Activated CD8-positive, alpha-beta memory T cell treated with anti-CD3 and anti-CD28 coated beads for 4 hours (primary cell): ENCODE data around the gene PLCB1.

Source experiments
- DNase-seq, 2 donors: peaks; one replicate each; pipeline ENCODE4 v3.0.0-alpha.2; 2020; ENCODE audit warnings: low read depth in 2 of 2

PLCB1 gene

DNA sequence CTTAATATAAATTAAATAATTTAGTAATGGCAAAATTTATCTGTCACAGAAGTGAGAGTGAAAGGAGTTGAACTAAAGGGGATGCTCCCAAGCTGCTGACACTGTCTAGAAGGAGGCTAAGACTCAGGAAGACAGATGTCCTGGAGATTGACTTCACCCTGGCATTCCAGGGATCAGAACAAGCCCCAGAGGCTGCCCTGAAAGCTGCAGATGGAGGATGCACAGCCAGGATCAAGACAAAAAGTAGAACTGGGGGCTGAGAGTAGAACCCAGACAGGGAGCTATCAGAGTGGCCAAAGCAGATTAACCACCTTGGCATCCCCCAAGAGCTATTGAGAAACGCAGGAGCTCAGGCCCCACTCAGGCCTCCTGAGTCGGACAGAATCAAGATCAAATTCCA lies 747.6 kb downstream of the PLCB1 start:
- no peak for DNase-seq

DNA sequence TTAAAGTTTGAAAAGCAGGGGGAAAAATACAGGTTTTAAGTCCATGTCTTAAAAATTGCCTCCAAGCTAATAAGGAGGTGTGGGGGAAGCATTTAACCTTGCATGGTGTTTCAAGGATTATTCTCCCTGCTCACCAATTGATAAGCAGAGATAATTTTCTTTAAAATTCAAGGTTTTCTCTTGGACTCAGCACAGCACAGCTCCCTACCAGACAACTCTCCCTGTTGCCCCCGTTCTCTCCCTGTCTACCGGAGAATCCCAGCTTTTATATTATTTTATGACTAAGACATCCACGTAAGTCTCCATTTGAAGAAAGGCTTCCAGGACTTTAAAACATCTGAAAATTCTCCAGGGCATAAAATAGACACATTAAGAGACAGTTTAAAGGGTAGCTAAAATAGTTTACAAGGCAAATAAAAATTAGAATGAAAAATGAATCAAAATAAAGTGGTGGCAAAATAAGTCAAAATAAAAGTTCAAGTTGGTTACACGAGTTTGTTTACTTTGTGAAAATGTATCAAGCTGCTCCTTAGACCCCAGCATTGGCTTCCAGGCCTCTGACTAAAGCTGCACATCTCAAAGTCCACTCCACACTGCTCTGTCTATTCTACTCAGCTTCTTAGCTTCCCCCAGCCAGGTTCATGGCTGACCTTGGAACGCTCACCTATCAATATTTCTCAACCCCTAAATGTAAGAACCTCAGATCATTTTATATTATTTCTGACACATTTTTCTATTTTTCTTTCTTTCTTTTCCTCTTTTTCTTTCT lies 748.2 kb downstream of the PLCB1 start:
- DNase-seq: no peak

DNA sequence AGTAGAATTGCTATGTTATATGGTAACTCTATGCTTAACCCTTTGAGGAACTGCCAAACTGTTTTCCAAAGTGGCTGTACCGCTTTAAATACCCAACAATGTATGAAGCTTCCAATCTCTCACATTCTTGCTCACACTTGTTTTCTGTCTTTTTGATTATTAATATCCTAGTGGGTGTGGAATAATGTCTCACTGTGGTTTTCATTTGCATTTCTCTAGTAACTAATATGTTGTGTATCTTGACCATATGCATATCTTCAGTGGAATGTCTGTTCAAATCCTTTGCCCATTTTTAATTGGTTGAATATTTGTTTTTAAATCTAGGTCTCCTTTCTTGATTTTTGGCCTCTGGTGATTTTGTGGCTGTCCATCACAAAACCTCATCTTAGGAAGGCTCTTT lies 759.0 kb downstream of the PLCB1 start:
- DNase-seq: no peak

- no peak for DNase-seq
These were observed 763.4 kb downstream of the PLCB1 start for GRCh38 chr20:8895472-8895871.

- no peak for DNase-seq
These were observed 766.8 kb downstream of the PLCB1 start for GRCh38 chr20:8898823-8899222.

DNA sequence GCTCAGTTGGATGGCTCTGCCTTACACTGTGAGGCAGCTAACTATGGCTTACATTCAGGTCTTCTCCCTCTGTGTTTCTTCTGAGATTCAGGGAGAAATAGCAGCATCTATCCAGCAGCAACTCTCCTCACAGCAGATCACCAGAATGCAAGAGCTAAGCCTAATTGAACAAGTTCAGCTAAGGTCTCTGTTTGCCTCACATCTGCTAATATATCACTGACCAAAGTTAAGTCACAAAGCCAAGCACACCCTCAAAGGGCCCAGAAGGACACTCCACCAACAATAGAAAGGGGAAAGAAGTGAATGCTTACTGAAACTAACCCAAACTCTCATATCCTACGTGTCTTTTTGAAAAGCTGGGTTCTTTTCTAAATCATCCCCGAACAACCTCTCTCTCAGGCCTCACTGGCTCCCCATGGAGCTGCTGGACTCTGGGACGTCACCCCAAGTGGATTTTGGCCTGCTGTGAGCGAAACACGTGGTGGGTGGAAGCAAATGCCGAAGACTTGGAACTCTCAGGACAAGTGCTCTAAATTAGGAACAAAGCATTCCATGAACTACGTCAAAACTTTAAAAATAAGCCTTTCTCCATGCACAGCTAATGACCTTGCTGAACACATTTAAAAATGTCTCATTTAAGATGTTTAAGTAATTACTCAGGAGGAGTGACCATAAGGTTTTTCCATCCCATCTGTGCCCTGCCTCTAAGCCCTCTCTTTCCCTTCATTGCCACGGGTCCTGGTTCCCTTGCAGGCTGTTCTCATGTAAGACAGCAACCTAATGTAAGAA lies 769.4 kb downstream of the PLCB1 start:
- DNase-seq: no peak

GRCh38 chr20:8903655-8904605 lies 771.9 kb downstream of the PLCB1 start:
- DNase-seq: no peak

GRCh38 chr20:8909596-8909995 lies 777.5 kb downstream of the PLCB1 start:
- DNase-seq: no peak

DNA sequence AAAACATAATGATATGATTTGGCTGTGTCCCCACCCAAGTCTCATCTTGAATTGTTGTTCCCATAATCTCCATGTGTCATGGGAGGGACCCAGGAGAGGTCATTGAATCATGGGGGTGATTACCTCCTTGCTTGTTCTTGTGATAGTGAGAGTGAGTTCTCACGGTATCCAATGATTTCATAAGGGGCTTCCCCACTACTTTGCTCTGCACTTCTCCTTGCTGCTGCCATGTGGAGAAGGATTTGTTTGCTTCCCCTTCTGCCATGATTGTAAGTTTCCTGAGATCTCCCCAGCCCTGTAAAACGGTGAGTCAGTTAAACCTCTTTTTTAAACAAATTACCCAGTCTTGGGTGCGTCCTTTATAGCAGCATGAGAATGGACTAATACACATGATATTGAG lies 780.0 kb downstream of the PLCB1 start:
- DNase-seq: no peak

GRCh38 chr20:8912731-8913130 lies 780.7 kb downstream of the PLCB1 start:
- no peak for DNase-seq

DNA sequence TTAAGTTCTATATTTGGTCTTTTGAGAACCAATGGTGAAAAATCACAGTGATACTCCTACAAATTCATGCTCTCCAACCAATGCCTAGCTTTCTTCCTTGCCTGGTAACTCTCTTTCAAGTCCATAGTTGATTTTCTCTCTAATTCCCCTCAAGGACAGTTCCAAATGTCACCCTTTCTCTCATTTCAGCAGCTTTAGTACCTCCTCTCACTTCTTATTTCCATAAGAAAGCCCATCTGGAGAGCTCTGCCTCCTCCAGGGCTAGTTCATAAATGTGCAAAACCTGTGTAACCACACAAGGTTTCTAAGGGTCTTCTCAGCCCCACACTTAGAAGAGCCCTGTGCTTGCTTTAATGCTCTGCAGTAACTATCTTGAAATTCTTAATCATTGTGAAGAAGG lies 781.4 kb downstream of the PLCB1 start:
- DNase-seq: no peak

DNA sequence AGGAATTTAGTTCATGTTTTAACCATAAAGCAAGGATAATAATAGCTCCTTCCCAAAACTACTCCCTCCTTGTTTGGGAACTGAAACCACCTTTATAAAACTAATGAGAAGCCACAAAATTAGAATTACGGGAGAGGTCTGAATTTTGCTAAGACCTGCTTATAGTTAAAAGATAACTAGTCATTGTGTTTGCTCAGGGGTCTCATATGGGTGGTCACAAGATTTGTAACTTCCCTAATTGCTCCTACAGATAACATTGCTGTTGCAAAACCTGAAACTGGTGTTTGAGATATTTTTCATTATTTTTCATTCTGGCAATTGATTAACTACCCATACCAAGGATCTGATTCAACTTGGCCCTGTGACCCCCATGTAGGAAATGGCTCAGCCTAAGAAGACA lies 782.4 kb downstream of the PLCB1 start:
- DNase-seq: no peak

- no peak for DNase-seq
These were observed 785.0 kb downstream of the PLCB1 start for GRCh38 chr20:8917084-8917483.

- DNase-seq: no peak
These were observed 786.1 kb downstream of the PLCB1 start for GRCh38 chr20:8918145-8918544.

DNA sequence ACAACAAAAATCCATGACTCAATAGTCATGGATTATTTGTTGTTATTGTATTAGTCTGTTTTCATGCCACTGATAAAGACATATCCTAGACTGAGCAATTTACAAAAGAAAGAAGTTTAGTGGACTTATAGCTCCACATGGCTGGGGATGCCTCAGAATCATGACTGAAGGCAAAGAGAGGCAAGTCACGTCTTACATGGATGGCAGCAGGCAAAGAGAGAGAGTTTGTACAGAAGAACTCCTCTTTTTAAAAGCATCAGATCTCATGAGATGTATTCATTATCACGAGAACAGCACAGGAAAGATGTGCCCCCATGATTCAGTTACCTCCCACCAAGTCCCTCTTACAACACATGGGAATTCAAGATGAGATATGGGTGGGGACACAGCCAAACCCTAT lies 792.5 kb downstream of the PLCB1 start:
- no peak for DNase-seq

DNA sequence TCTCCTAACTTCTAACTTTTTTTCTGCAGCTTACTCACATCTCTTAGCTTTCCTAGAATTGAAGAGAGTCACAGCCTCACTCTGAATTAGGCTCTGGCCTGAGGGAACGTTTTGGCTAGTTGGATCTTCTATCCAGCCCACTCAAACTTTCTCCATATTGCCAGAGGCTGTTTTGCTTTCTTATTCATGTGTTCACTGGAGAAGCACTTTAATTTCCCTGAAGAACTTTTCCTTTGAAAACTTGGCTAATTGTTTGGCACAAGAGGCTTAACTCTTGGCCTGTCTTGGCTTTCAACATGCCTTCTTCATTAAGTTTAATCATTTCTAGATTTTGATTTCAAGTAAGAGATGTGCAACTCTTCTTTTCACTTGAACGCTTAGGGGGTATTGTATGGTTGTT lies 798.7 kb downstream of the PLCB1 start:
- no peak for DNase-seq

DNA sequence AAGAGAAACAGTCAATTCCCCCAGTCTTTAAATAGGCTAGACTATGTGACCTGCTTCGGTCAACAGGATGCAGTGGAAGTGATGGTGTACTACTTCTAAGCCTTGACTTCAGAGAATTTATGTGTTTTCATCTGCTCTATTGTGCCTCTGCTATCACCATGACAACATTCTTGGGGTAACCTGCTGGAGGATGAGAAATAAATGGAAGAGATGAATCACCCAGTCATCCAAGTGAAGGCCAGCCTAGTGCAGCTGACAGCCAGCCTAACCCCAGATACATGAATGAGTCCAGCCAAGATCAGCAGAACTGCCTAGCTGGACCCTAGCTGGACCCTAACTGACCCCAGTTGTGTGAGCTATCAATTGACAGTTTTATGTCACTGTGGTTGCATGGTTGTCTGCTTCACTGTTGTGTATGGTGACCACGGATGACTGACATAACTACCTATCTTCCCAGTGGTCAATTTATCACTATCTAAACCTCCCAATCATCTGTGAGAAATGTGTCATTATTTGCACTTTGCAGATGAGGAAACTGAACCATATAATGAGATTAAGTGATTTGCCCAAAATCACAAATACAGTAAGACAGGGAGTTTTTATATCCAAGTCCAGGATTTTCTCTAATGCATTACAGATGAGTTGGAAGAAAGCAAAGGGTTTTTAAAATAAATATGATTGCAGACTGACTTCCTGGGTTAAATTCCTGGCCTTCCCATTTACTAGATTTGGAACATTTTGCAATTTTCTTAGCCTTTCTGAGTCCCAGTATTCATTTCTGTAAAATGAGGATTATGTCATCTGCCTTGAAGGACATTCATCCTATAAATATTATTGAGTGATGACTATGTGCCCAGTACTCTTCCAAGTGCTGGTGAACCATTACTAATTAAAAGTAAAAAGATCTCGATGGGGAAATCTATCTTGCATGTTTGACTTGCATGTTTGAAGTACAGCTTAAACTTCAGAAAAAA lies 800.4 kb downstream of the PLCB1 start:
- DNase-seq: no peak

- DNase-seq: no peak
These were observed 801.3 kb downstream of the PLCB1 start for GRCh38 chr20:8933381-8933807.

DNA sequence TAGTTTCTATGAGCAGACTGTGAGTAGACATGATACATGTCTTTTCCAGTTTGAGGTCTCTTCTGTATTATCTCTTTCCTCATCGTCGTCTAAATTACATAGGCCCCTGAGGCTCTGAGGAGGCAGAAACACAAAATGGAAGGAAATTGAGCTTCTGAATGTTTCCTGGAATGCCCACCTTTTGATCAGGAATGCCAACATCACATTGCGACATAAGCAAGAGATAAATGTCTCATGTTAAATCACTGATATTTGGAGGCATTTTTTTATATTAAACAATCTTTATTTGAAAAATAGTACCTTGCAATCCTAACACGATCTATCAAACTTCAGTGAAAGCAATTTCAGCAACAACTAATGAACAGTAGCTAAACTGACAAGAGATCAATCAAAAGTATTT lies 802.3 kb downstream of the PLCB1 start:
- DNase-seq: no peak
